ENCODE measurements around the gene DLGAP4. TPM values are rescaled to one million over a fixed set of nuclear protein-coding genes. Genes with fewer than 3 reads are reported as not detected.

The DLGAP4 gene
- total RNA-seq, 1 experiment from 2014 or later = 40.3 TPM

- H4K20me1 ChIP-seq (ENCODE audit: insufficient read depth) = no peaks in the 10 kb centered on the region
- no peaks in the 10 kb centered on the region for H3K9me2 ChIP-seq (ENCODE audit: insufficient read depth)
- RAD21 ChIA-PET (ENCODE audit: low non-redundant PET in 1 of 2, low total read pairs in 2 of 2, uncharacterized antibody in 2 of 2, unreplicated experiment in 2 of 2) = no interaction called here
- CTCF ChIA-PET = no interaction called here
- H3K4me2 ChIP-seq (ENCODE audit: low read length) = no peak overlapping the region
- H3K9me3 ChIP-seq (ENCODE audit: control insufficient read depth in 1 of 2, insufficient read depth in 1 of 2, low read depth in 1 of 2, low read length in 2 of 2) = no peaks in the 10 kb centered on the region
- intact Hi-C loops (cut with micrococcal nuclease) = no loop called here
- no peak for ATAC-seq
- BruUV-seq (replicated peaks) = no TSS peak
- no peak overlapping the region for H3K9ac ChIP-seq (ENCODE audit: low read length)
- DNase-seq (ENCODE audit: low read depth, low spot score) = no peak
- H3K36me3 ChIP-seq (ENCODE audit: control insufficient read depth in 1 of 2, insufficient read depth in 2 of 2, low read length in 2 of 2) = peaks cover 0 to 5% of the 10 kb centered on the region in 2 experiments; a peak in 1 of 4 replicates
- H3K27ac ChIP-seq (ENCODE audit: low read depth, low read length) = no peak overlapping the region
- TF ChIP-seq POLR2A (IDR thresholded peaks at IDR 0.05; ENCODE audit: borderline replicate concordance, extremely low read depth, insufficient read depth, insufficient read length) (no peak), JUND (IDR thresholded peaks at IDR 0.05) (no peak), EZH2phosphoT487 (IDR thresholded peaks at IDR 0.05; ENCODE audit: borderline replicate concordance) (no peak), FOSL1 (IDR thresholded peaks at IDR 0.05; ENCODE audit: low read depth) (no peak), RAD21 (IDR thresholded peaks at IDR 0.05; ENCODE audit: low read depth) (no peak), ELF1 (IDR thresholded peaks at IDR 0.05; ENCODE audit: borderline replicate concordance, low read depth) (no peak), TCF7L2 (IDR thresholded peaks at IDR 0.05; ENCODE audit: borderline replicate concordance, extremely low read depth, insufficient read depth, insufficient read length) (no peak), CEBPB (IDR thresholded peaks at IDR 0.05; ENCODE audit: low read depth) (no peak), SRF (IDR thresholded peaks at IDR 0.05; ENCODE audit: low read depth) (no peak)
- TF ChIP-seq, protein P1, sequence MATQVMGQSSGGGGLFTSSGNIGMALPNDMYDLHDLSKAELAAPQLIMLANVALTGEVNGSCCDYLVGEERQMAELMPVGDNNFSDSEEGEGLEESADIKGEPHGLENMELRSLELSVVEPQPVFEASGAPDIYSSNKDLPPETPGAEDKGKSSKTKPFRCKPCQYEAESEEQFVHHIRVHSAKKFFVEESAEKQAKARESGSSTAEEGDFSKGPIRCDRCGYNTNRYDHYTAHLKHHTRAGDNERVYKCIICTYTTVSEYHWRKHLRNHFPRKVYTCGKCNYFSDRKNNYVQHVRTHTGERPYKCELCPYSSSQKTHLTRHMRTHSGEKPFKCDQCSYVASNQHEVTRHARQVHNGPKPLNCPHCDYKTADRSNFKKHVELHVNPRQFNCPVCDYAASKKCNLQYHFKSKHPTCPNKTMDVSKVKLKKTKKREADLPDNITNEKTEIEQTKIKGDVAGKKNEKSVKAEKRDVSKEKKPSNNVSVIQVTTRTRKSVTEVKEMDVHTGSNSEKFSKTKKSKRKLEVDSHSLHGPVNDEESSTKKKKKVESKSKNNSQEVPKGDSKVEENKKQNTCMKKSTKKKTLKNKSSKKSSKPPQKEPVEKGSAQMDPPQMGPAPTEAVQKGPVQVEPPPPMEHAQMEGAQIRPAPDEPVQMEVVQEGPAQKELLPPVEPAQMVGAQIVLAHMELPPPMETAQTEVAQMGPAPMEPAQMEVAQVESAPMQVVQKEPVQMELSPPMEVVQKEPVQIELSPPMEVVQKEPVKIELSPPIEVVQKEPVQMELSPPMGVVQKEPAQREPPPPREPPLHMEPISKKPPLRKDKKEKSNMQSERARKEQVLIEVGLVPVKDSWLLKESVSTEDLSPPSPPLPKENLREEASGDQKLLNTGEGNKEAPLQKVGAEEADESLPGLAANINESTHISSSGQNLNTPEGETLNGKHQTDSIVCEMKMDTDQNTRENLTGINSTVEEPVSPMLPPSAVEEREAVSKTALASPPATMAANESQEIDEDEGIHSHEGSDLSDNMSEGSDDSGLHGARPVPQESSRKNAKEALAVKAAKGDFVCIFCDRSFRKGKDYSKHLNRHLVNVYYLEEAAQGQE (IDR thresholded peaks at IDR 0.05; ENCODE audit: low read depth) = no peak
- H3K4me1 ChIP-seq (ENCODE audit: control insufficient read depth in 1 of 2, insufficient read depth in 2 of 2, low read length in 2 of 2) = peaks cover 0 to 19% of the 10 kb centered on the region in 2 experiments; a peak in 3 of 4 replicates
- no peaks in the 10 kb centered on the region for H3K27me3 ChIP-seq (ENCODE audit: insufficient read depth, low read length)
- H2AFZ ChIP-seq (ENCODE audit: low read depth, low read length, poor library complexity, severe bottlenecking) = no peak overlapping the region
- H3K4me3 ChIP-seq (replicated peaks in 1 of 2; ENCODE audit: low read depth in 1 of 2, low read length in 2 of 2) = no peak overlapping the region
- peaks cover 7% of the 10 kb centered on the region; the same call in 1 of the 2 replicates for H3K79me2 ChIP-seq (ENCODE audit: insufficient read depth, low read length)
- POLR2A ChIA-PET = no interaction called here
These were observed 240.1 kb downstream of the DLGAP4 start for GRCh38 chr20:36546111-36546736.
